ENCODE data around the gene FAM110C.

Gene FAM110C

DNA sequence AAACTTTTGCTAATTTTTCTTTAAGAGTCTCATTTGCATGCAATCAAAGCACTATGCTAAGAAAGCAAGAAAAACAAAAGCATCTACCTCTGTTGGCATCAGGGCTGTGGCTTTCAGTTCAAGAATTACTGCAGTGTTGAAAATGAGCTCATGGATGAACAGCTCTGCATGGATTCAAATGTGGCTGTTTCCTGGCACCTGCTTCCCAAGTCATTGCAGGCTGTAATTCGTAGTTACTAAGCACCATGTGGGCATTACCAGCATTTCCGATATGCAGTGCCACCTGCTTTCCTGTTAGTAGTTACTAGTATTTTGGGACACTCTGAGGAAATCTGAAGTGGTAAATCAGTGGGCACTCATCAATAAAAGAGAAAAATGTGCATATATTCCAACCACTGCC, 37.8 kb upstream of the FAM110C start:
- Histone ChIP-seq H3K79me2 (ENCODE audit: low read length) (no peaks in the 10 kb centered on the region), H3K36me3 (replicated peaks; ENCODE audit: low read depth, low read length) (no peaks in the 10 kb centered on the region), H3K4me2 (ENCODE audit: low read length) (no peak overlapping the region), H3K9ac (ENCODE audit: low read length) (no peak overlapping the region), H2AFZ (ENCODE audit: low read depth, low read length) (no peak overlapping the region), H3K27ac (ENCODE audit: low read length) (no peak overlapping the region), H3K4me3 (ENCODE audit: low read length) (no peak overlapping the region), H4K20me1 (ENCODE audit: insufficient read depth, low read length) (no peaks in the 10 kb centered on the region), H3K4me1 (ENCODE audit: low read length) (no peaks in the 10 kb centered on the region), H3K27me3 (ENCODE audit: low read depth, low read length) (no peaks in the 10 kb centered on the region), H3K9me3 (ENCODE audit: insufficient read depth, low read length) (no peaks in the 10 kb centered on the region)
- TF ChIP-seq, protein P1, sequence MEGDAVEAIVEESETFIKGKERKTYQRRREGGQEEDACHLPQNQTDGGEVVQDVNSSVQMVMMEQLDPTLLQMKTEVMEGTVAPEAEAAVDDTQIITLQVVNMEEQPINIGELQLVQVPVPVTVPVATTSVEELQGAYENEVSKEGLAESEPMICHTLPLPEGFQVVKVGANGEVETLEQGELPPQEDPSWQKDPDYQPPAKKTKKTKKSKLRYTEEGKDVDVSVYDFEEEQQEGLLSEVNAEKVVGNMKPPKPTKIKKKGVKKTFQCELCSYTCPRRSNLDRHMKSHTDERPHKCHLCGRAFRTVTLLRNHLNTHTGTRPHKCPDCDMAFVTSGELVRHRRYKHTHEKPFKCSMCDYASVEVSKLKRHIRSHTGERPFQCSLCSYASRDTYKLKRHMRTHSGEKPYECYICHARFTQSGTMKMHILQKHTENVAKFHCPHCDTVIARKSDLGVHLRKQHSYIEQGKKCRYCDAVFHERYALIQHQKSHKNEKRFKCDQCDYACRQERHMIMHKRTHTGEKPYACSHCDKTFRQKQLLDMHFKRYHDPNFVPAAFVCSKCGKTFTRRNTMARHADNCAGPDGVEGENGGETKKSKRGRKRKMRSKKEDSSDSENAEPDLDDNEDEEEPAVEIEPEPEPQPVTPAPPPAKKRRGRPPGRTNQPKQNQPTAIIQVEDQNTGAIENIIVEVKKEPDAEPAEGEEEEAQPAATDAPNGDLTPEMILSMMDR (IDR thresholded peaks at IDR 0.05; ENCODE audit: low read depth, low read length), result no peak
- no peak for TF ChIP-seq EZH2phosphoT487 (IDR thresholded peaks at IDR 0.05; ENCODE audit: low read depth)

- no peaks in the 10 kb centered on the region for H3K36me3 ChIP-seq (replicated peaks; ENCODE audit: low read depth, low read length)
- no peak overlapping the region for H2AFZ ChIP-seq (ENCODE audit: low read depth, low read length)
- H3K27me3 ChIP-seq (ENCODE audit: low read depth, low read length), result no peaks in the 10 kb centered on the region
- TF ChIP-seq, protein P1 (IDR thresholded peaks at IDR 0.05; ENCODE audit: low read depth, low read length), result no peak
- no peak for TF ChIP-seq EZH2phosphoT487 (IDR thresholded peaks at IDR 0.05; ENCODE audit: low read depth)
- H3K9me3 ChIP-seq (ENCODE audit: insufficient read depth, low read length), result no peaks in the 10 kb centered on the region
- H3K27ac ChIP-seq (ENCODE audit: low read length), result no peak overlapping the region
- no peaks in the 10 kb centered on the region for H4K20me1 ChIP-seq (ENCODE audit: insufficient read depth, low read length)
- no peaks in the 10 kb centered on the region for H3K4me1 ChIP-seq (ENCODE audit: low read length)
- H3K79me2 ChIP-seq (ENCODE audit: low read length), result no peaks in the 10 kb centered on the region
- H3K9ac ChIP-seq (ENCODE audit: low read length), result no peak overlapping the region
- H3K4me3 ChIP-seq (ENCODE audit: low read length), result no peak overlapping the region
- H3K4me2 ChIP-seq (ENCODE audit: low read length), result no peak overlapping the region
Measured at GRCh38 chr2:80971-81736, 34.8 kb upstream of the FAM110C start.

DNA sequence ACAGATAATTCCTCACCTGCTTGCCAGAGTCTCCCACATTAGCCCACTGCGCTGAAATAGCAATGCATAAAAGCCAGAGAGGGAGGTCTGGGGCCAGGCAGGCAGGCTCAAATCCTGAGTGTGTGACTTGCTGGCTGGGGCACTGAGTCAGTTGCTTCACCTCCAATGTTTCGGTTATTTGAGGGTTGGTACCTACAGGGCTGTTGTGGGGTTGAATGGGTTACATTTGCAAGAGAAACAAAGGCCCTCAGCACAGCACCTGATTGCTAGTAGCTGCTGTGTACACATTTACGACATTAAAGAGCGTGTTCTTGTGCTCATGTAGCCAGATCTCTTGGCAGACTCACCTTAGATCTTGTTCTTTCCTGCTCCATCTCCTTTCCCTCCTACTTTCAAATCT, 34.1 kb upstream of the FAM110C start:
- H2AFZ ChIP-seq (ENCODE audit: low read depth, low read length), result no peak overlapping the region

DNA sequence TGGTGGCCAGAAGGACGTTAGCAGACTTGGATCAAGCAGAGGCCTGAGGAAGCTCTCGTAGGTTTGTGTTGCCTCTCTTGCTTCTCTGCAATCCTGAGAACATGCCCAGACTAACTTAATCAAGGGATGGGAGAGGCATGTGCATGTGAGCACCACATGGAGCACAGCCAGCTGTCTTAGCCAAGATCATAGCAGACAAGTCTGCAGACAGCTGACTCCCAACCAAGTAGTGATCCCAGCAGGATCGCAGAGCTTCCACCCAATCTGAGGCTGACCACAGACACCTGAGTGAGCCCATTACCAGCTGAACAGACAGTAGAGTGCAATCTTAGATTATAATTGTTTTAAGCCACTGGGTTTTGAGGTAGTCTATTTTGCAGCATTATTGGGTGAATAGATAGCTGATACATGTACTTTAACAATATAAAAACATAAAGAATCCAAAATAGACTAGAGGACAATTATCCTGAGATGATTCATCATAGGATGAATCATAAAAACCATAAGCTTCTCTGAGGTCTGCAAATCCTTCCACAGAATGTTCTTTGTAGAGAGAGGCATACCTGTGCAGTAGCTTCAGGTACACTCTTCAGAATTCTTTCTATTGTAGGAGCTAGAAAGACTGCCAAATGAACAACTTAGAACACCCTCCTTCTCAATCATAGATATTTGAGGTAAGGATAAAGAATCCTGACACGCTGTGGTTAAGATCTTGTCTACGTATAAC, 25.2 kb upstream of the FAM110C start:
- TF ChIP-seq EZH2phosphoT487 (IDR thresholded peaks at IDR 0.05; ENCODE audit: low read depth), result no peak
- TF ChIP-seq, protein P1 (IDR thresholded peaks at IDR 0.05; ENCODE audit: low read depth, low read length), result no peak
- H2AFZ ChIP-seq (ENCODE audit: low read depth, low read length), result no peak overlapping the region

More for the DNA sequence above, 34.1 kb upstream of the FAM110C start:
- H3K4me1 ChIP-seq (ENCODE audit: low read length), result no peaks in the 10 kb centered on the region
- no peaks in the 10 kb centered on the region for H4K20me1 ChIP-seq (ENCODE audit: insufficient read depth, low read length)
- no peak overlapping the region for H3K4me3 ChIP-seq (ENCODE audit: low read length)
- no peaks in the 10 kb centered on the region for H3K79me2 ChIP-seq (ENCODE audit: low read length)
- no peaks in the 10 kb centered on the region for H3K27me3 ChIP-seq (ENCODE audit: low read depth, low read length)
- H3K9ac ChIP-seq (ENCODE audit: low read length), result no peak overlapping the region
- no peaks in the 10 kb centered on the region for H3K9me3 ChIP-seq (ENCODE audit: insufficient read depth, low read length)
- no peak for TF ChIP-seq EZH2phosphoT487 (IDR thresholded peaks at IDR 0.05; ENCODE audit: low read depth)
- TF ChIP-seq, protein P1 (IDR thresholded peaks at IDR 0.05; ENCODE audit: low read depth, low read length), result no peak
- H3K36me3 ChIP-seq (replicated peaks; ENCODE audit: low read depth, low read length), result no peaks in the 10 kb centered on the region
- H3K27ac ChIP-seq (ENCODE audit: low read length), result no peak overlapping the region
- no peak overlapping the region for H3K4me2 ChIP-seq (ENCODE audit: low read length)

More for the DNA sequence above, 25.2 kb upstream of the FAM110C start:
- Histone ChIP-seq H3K27ac (ENCODE audit: low read length) (no peak overlapping the region), H3K27me3 (ENCODE audit: low read depth, low read length) (no peaks in the 10 kb centered on the region), H3K4me2 (ENCODE audit: low read length) (no peak overlapping the region), H3K79me2 (ENCODE audit: low read length) (no peaks in the 10 kb centered on the region), H3K4me1 (ENCODE audit: low read length) (peaks cover 5% of the 10 kb centered on the region; the same call in 1 of the 2 replicates), H4K20me1 (ENCODE audit: insufficient read depth, low read length) (no peaks in the 10 kb centered on the region), H3K9me3 (ENCODE audit: insufficient read depth, low read length) (no peaks in the 10 kb centered on the region), H3K9ac (ENCODE audit: low read length) (no peak overlapping the region), H3K4me3 (ENCODE audit: low read length) (no peak overlapping the region), H3K36me3 (replicated peaks; ENCODE audit: low read depth, low read length) (no peaks in the 10 kb centered on the region)

All from OCI-LY3 (cell line).